GM18505 (cell line): ENCODE data around the gene TAS2R16.

ENCODE experiments used
- ATAC-seq: cut with Tn5 transposase; IDR thresholded peaks from one replicate; pipeline ENCODE4 v1.9.1; 2021; ENCODE audit not compliant: unreplicated experiment
- POLR2A ChIP-seq: IDR thresholded peaks from 4 replicates; pipeline ENCODE4 v1.6.1; 2011; ENCODE audit warnings: borderline replicate concordance; ENCODE audit not compliant: insufficient read depth, insufficient read length; ENCODE audit errors: extremely low read depth

Gene TAS2R16, protein sequence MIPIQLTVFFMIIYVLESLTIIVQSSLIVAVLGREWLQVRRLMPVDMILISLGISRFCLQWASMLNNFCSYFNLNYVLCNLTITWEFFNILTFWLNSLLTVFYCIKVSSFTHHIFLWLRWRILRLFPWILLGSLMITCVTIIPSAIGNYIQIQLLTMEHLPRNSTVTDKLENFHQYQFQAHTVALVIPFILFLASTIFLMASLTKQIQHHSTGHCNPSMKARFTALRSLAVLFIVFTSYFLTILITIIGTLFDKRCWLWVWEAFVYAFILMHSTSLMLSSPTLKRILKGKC

DNA sequence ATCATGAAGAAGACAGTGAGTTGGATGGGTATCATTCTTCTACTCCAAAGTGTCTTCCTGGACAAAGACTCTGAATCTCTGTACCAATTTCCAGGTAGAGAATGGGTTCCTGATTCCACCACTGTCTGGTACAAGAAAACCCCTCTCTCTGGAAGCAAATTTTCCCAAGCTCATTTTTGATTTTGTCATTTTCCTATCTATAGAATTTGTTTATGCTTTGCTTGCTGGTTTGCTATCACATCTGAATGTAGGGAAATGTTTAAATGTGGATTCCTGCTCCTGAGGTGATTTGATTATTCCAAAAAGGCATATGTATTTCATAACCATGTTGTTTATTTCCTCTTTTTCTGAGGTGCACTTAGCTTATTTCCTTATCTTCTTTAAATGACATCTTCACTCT lies at the start of gene TAS2R16:
Gene TAS2R16, minus strand, starts transcription at position 101 of the 400 bp plus-strand sequence. Its CDS starts 66 bp downstream, at position 35.
- ATAC-seq: no peak
- TF ChIP-seq POLR2A: no peak

DNA sequence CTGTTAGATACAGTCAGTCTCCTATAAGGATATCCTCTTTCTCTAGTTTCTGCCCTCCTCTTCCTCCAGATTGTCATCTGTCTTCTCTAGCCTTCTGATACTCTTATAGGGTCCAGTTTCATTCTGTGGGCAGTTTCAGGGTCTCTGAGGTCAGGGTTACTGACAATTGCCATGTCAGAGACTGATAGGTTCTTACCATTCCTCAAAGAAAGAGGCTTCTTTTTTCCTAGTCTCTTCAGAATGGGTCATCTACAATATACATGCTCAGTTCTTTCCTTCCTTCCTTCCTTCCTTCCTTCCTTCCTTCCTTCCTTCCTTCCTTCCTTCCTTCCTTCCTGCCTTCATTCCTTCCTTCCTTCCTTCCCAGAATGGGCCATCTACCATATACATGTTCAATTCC lies 48.1 kb upstream of the TAS2R16 start:
- ATAC-seq: no peak
- no peak for TF ChIP-seq POLR2A

DNA sequence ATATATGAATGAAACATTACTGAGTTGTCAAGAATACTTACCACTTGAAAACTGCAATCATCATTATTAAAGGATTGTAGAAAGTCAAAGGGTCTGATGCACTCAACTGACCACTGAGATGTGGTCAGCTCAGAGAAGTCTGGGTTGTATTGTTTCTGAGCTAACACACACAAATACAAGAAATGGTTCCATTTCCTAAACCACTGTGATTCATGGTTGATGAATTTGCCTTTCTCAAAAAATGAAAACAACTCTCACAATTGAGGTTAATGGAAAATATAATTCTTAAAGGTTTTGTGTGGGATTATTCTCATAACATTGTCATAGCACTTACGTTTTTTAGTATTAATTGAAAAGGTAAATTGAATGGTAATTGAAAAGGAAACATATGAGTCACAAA lies 45.6 kb upstream of the TAS2R16 start:
- no peak for TF ChIP-seq POLR2A
- no peak for ATAC-seq

DNA sequence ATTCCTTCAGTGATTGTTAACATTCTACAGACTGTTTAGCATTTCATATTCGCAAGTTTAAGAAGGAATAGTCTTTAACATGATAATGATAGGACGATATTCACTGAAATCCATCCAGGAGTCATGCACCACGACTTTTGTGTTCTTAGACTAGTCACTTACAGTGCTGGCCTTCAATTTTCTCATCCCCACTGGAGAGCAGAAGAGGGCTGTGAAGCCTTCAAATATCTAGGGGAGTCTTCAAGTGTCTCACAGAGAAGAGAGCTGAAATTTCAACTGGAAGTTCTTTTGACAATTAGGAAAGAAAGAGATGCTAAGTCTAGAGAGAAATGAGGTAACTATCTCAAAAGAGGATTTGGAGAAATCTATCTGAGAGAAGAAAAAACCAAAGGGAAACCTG lies 43.8 kb upstream of the TAS2R16 start:
- no peak for ATAC-seq
- no peak for TF ChIP-seq POLR2A

DNA sequence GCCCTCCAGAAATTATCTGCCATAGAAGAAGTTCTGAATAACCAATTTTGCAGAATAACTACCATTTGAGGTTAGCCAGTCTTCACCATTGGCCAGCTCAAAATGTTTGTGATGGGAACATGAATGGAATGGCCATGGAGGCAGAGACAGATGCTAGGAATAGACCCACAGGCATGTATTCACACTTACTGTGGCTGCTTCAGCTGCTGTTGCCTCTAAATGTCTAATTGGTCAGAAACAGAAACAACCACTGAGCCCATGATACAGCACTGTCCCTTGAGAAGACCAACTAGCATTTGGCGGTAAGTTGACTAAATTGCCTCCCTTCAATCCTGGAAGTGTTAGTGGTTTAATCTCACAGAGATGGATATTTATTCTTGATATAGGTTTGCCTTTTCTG lies 38.6 kb upstream of the TAS2R16 start:
- no peak for ATAC-seq
- no peak for TF ChIP-seq POLR2A

DNA sequence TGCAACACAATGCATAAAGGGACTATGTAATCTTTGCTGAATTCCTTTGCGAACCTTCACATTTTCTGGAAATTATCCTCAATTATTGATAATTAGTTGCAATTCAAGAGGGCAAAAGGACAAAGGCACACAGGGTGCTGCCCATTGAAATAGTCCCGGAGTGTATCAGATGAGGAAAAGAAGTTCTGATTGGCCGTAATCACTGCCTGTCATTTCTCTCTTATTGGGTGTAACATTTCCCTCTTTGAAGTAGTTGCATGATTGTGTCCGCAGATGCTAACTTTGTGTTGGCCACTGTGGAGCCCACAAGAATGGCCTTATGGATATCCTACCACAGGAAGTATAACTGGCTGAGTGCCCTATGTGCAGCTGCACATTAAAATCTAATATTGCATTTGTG lies 35.1 kb upstream of the TAS2R16 start:
- no peak for ATAC-seq
- no peak for TF ChIP-seq POLR2A

DNA sequence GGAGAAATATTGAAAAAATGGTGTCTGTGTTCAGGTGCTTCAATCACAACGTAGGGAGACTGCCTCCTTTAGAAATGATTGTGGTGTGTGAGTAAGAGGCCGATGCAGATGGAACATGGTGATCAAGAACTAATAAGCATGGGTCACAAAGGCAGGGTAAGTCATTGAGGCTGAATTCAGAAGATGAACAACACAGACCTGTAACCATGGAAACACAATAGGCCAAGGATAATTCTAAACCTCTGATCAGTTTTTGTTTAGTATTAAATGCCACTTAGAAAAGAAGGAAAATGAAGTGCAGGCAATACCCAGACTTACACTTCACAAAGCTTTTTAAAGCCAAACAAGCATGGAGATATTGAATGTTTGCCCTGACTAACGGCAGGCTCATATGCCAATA lies 32.8 kb upstream of the TAS2R16 start:
- TF ChIP-seq POLR2A: no peak
- no peak for ATAC-seq

DNA sequence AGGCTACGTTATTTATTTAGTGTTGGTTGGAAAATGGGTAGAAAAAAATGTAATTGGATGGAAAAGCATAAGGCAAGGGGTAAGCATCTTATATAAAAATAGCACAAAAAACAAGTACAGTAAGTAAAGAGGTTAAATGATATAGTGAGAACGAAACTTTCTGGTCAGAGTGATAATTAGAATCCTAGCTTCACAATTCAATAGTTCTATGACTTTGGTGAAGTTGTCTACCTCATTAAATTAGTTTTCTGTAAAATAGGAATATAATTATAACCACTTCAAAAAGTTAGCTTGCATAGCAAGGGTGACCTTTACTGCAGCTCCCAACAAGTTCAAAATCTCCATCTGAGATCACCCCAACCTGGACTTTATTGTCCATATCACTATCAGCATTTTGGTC lies 30.8 kb upstream of the TAS2R16 start:
- ATAC-seq: no peak
- TF ChIP-seq POLR2A: no peak

DNA sequence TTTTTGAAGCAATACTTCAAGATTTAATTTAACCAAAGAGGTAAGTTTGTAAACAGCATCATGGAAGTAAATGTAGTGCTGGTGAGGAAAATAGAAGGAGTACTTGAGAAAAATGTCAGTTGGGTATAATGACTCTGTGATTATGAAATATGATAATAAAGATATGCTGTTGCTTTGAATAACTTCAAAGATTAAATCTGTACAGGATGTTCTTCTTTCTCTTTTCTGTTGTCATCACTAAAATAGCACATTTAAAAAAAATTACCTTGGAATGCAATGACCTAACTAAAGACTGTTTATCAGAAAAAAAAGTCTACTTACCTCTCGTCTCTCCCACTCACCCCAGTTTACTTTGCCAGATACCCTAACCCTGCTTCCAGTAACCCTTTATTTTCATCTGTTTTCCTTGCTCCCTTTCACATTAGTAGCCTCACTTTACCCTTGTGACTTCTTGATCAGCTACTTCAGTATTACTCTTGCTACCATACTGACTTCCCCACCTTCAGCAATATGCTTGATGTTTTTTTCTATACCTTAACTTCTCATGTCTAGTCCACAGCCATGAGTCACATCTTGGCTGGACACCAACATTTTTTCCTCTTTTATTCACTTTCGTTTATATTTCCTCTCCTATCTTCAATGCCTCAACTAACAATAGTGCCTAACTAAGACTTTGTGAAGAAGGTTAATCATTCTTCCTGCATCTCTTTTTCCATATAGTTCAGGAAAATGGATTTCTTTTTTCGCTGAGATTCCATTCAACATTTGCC lies 29.7 kb upstream of the TAS2R16 start:
- no peak for ATAC-seq
- no peak for TF ChIP-seq POLR2A

DNA sequence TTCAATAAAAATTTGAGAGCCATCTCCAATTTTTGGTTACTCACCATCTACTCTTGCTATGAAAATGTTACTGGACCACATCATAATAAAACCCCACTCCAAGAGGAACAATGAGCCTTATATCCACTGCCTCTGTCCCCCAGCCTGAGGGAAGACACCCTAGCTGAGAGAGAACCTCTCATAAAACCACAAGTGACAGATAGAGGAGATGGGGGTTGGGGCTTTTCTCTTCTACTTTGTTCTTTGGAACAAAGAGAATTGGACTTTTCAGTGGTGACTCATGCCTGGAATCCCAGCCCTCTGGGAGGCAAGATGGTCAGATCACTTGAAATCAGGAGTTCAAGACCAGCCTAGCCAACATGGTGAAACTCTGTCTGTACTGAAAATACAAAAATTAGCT lies 27.6 kb upstream of the TAS2R16 start:
- no peak for ATAC-seq
- TF ChIP-seq POLR2A: no peak

DNA sequence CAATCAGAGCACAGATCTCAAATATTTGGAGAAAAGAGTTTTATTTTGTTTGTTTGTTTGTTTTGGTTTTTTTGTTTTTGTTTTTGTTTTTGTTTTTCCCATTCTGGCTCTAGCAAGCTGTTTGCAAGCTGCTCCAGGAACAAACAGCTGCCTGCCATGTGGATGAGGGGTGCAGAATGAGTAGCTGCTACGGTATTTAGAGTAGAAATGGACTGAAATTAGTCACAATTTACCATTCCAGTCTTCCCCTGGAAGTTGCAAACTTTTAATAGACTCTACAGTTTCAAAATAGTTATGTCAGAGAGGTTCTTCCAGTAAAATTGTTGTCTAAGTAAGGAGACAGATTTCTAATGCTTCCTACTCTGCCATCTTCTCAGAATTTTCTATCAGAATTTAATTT lies 27.1 kb upstream of the TAS2R16 start:
- ATAC-seq: no peak
- no peak for TF ChIP-seq POLR2A

DNA sequence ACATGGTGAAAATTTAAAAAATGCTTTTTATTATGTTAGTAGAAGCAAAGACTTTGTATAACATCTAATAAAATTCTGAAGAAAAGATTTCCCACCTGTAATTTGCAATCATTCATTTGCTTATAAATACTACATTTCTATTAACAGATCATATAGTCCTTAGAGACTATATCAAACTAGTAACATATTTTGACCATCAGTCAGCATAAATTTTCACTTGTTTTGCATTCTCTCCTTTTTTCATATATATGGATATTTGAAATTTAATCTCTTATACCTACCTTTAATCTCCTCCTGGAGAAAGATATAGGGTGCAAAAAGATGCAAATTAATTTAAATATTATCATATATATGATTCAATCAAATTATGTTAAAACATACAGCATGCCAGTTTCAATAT lies 16.9 kb upstream of the TAS2R16 start:
- no peak for TF ChIP-seq POLR2A
- ATAC-seq: no peak

DNA sequence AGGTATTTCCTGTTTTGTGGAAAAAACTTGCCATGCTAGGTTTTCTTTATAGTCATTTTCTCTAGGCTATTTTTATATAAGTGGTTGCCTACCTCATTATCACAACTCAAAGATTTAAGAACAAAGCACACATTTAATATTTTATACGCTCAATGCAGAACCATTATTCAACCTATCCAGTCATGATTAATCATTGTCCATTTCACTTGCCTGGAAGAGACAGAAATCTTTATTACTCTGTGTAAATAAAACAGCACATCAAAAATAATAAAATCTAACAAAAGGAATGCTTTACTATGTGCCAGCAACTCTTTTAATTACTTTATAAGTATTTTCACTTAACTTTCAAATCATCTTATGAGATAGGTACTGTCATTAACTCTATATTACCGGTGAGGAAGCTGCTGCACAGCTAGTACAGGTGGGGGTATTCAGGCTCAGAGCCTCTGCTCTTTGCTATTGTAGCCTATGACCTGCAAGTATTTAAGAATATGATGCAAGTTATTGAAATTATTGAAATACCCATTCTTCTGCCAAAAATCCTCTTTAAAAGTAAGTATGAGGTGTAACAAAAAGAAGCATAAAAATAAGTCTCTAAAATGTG lies 16.4 kb upstream of the TAS2R16 start:
- TF ChIP-seq POLR2A: no peak

DNA sequence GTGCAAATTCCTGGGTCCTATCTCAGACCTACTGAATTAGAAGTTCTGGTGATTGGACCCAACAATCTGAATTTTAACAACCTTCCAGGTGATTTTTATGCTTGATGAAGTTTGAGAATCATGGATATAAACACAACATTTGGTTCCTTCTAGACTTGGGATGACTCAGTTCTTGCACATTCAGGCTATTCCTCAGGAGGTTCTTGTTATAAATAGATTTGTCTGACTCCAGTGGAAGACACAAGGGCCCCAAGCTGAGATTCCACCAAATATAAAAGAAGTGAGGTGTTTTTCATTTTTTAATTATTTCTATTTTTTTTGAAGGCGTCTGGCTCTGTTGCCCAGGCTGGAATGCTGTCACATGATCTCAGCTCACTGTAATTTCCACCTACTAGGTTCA lies 9.4 kb upstream of the TAS2R16 start:
- TF ChIP-seq POLR2A: no peak
- no peak for ATAC-seq

More for the DNA sequence above, 16.4 kb upstream of the TAS2R16 start:
- no peak for ATAC-seq
